H1 (cell line): ENCODE results near the gene TBC1D4. TPM values are rescaled to one million over a fixed set of nuclear protein-coding genes. Genes with fewer than 3 reads are reported as not detected.

ENCODE experiments used
- CTCF ChIA-PET: fragments of 300-600 bp; sonication (Branson Sonifier 250); formaldehyde crosslinking; loops from one replicate; lab custom pipeline; 2021; ENCODE audit not compliant: partially characterized antibody; lab: Charles Lee
- POLR2A ChIA-PET: fragments of 300-600 bp; sonication (Branson Sonifier 250); formaldehyde crosslinking; loops from one replicate; lab custom pipeline; 2021; ENCODE audit warnings: inconsistent platforms; ENCODE audit not compliant: partially characterized antibody; lab: Charles Lee
- DNase-seq, 2 experiments: peaks; one replicate each; pipeline versions ENCODE4 v3.0.0 to v3.0.0-alpha.2; 2010 to 2022; ENCODE audit warnings: low spot score in 2 of 2, low read depth in 1 of 2, mixed read lengths in 1 of 2
- FAIRE-seq: peaks from 2 replicates; lab custom pipeline; 2011; peaks lifted over from hg19 to GRCh38; lab: Jason Lieb, UNC
- H2AFZ ChIP-seq: 2 replicates; pipeline ENCODE4 v1.8.1; 2012; ENCODE audit warnings: low read length, inconsistent platforms
- H2AK5ac ChIP-seq: 2 replicates; pipeline ENCODE4 v1.6.1; 2013; ENCODE audit warnings: low read depth, low read length
- H2BK120ac ChIP-seq: replicated peaks from 2 replicates; pipeline ENCODE3; 2013; ENCODE audit warnings: low read depth, low read length, inconsistent platforms
- H2BK12ac ChIP-seq: 2 replicates; pipeline ENCODE4 v1.6.1; 2013; ENCODE audit warnings: low read depth, low read length
- H2BK15ac ChIP-seq: 2 replicates; pipeline ENCODE4 v1.6.1; 2013; ENCODE audit warnings: low read length
- H2BK20ac ChIP-seq: 2 replicates; pipeline ENCODE4 v1.6.1; 2013; ENCODE audit warnings: low read length
- H2BK5ac ChIP-seq: 2 replicates; pipeline ENCODE4 v1.6.1; 2013; ENCODE audit warnings: low read depth, low read length
- H3K14ac ChIP-seq: 2 replicates; pipeline ENCODE4 v1.6.1; 2013; ENCODE audit warnings: inconsistent platforms; ENCODE audit not compliant: insufficient read length
- H3K18ac ChIP-seq: 2 replicates; pipeline ENCODE4 v1.6.1; 2013; ENCODE audit warnings: low read length; ENCODE audit errors: extremely low read depth
- H3K23ac ChIP-seq: 2 replicates; pipeline ENCODE4 v1.6.1; 2013; ENCODE audit warnings: inconsistent platforms; ENCODE audit not compliant: insufficient read length
- H3K23me2 ChIP-seq: 2 replicates; pipeline ENCODE4 v1.6.1; 2013; ENCODE audit warnings: low read depth, low read length
- H3K27ac ChIP-seq: 2 replicates; pipeline ENCODE4 v1.6.1; 2011; ENCODE audit warnings: low read depth, low read length, inconsistent platforms
- H3K27me3 ChIP-seq, 4 experiments: replicated peaks in 1 of 4; 1 replicate in 1 of 4; 2 replicates in 3 of 4; pipeline versions ENCODE4 v1.6.1 to v1.8.1; 2011 to 2013; ENCODE audit warnings: low read length in 3 of 4, mild to moderate bottlenecking in 3 of 4, inconsistent platforms in 2 of 4, mixed read lengths in 2 of 4, moderate library complexity in 1 of 4; ENCODE audit not compliant: control insufficient read depth in 3 of 4, insufficient read depth in 3 of 4; ENCODE audit errors: extremely low read depth in 1 of 4
- H3K36me3 ChIP-seq, 4 experiments: 2 replicates each; pipeline versions ENCODE4 v1.6.1 to v1.8.1; 2011 to 2013; ENCODE audit warnings: mild to moderate bottlenecking in 4 of 4, low read length in 3 of 4, moderate library complexity in 2 of 4, control low read depth in 1 of 4, inconsistent platforms in 1 of 4; ENCODE audit not compliant: insufficient read depth in 4 of 4, control insufficient read depth in 2 of 4
- H3K4ac ChIP-seq: replicated peaks from 2 replicates; pipeline ENCODE3; 2013; ENCODE audit warnings: low read length, low read depth, mixed read lengths, inconsistent platforms; ENCODE audit not compliant: insufficient read length
- H3K4me1 ChIP-seq, 4 experiments: replicated peaks in 1 of 4; 1 replicate in 1 of 4; 2 replicates in 3 of 4; pipeline versions ENCODE4 v1.6.1 to v1.8.1; 2011 to 2013; ENCODE audit warnings: low read length in 3 of 4, inconsistent platforms in 2 of 4, mixed read lengths in 1 of 4; ENCODE audit not compliant: insufficient read depth in 4 of 4, control insufficient read depth in 3 of 4
- H3K4me2 ChIP-seq, 2 experiments: 2 replicates each; pipeline versions ENCODE4 v1.6.1 to v1.8.1; 2011 to 2013; ENCODE audit warnings: low read depth in 2 of 2, low read length in 2 of 2, control low read depth in 1 of 2, inconsistent platforms in 1 of 2, mild to moderate bottlenecking in 1 of 2; ENCODE audit not compliant: insufficient read depth in 1 of 2
- H3K4me3 ChIP-seq, 4 experiments: fragments of 200-600, 300-600 bp in 1 of 4; sonication (generic), shearing (Covaris generic), sonication (Bioruptor Twin) in 1 of 4; 2 replicates each; pipeline versions ENCODE4 v1.5.1 to v1.8.1; 2011 to 2016; ENCODE audit warnings: low read length in 4 of 4, low read depth in 3 of 4, control low read depth in 2 of 4, inconsistent platforms in 2 of 4, mild to moderate bottlenecking in 2 of 4, mixed read lengths in 1 of 4, moderate library complexity in 1 of 4; ENCODE audit not compliant: insufficient read depth in 2 of 4; ENCODE audit errors: extremely low read depth in 1 of 4
- H3K56ac ChIP-seq: replicated peaks from 2 replicates; pipeline ENCODE3; 2013; ENCODE audit warnings: low read depth, mild to moderate bottlenecking, mixed read lengths, low read length, inconsistent platforms; ENCODE audit not compliant: insufficient read length
- H3K79me1 ChIP-seq: 2 replicates; pipeline ENCODE4 v1.6.1; 2013; ENCODE audit warnings: low read depth, low read length, control low read depth
- H3K79me2 ChIP-seq, 2 experiments: 2 replicates each; pipeline versions ENCODE4 v1.6.1 to v1.8.1; 2012 to 2013; ENCODE audit warnings: low read length in 2 of 2, mild to moderate bottlenecking in 2 of 2, inconsistent platforms in 1 of 2; ENCODE audit not compliant: insufficient read depth in 2 of 2, control insufficient read depth in 1 of 2
- H3K9ac ChIP-seq, 4 experiments: replicated peaks in 1 of 4; 1 replicate in 1 of 4; 2 replicates in 3 of 4; pipeline versions ENCODE4 v1.6.1 to v1.8.1; 2011 to 2013; ENCODE audit warnings: low read depth in 3 of 4, low read length in 3 of 4, control low read depth in 2 of 4, mild to moderate bottlenecking in 2 of 4, moderate library complexity in 2 of 4, inconsistent platforms in 1 of 4; ENCODE audit errors: extremely low read depth in 1 of 4
- H3K9me3 ChIP-seq, 2 experiments: 2 replicates each; pipeline versions ENCODE4 v1.6.1 to v1.8.1; 2012 to 2013; ENCODE audit warnings: mild to moderate bottlenecking in 2 of 2, moderate library complexity in 2 of 2, control low read depth in 1 of 2, inconsistent platforms in 1 of 2, low read depth in 1 of 2, low read length in 1 of 2, mixed read lengths in 1 of 2; ENCODE audit not compliant: insufficient read depth in 2 of 2
- H4K20me1 ChIP-seq, 2 experiments: replicated peaks in 1 of 2; 2 replicates each; pipeline versions ENCODE3 to v1.8.1; 2011 to 2013; ENCODE audit warnings: inconsistent platforms in 2 of 2, low read length in 2 of 2, mild to moderate bottlenecking in 1 of 2; ENCODE audit not compliant: insufficient read depth in 2 of 2, control insufficient read depth in 1 of 2
- H4K5ac ChIP-seq: 2 replicates; pipeline ENCODE4 v1.6.1; 2013; ENCODE audit warnings: low read length, low read depth, mixed read lengths, inconsistent platforms; ENCODE audit not compliant: insufficient read length
- H4K8ac ChIP-seq: 2 replicates; pipeline ENCODE4 v1.8.0; 2013; ENCODE audit warnings: mild to moderate bottlenecking, moderate library complexity, low read length, inconsistent platforms; ENCODE audit not compliant: insufficient read depth; ENCODE audit errors: extremely low read depth
- H4K91ac ChIP-seq: replicated peaks from 2 replicates; pipeline ENCODE3; 2013; ENCODE audit warnings: low read length, mixed read lengths, inconsistent platforms; ENCODE audit not compliant: insufficient read length
- CHD2 ChIP-seq: IDR thresholded peaks from 2 replicates; pipeline ENCODE4 v1.6.1; 2012; ENCODE audit warnings: low read length, improper control_type of control experiment
- CTBP2 ChIP-seq: IDR thresholded peaks from 2 replicates; pipeline ENCODE4 v1.7.0; 2011; ENCODE audit warnings: borderline replicate concordance, mild to moderate bottlenecking, moderate library complexity, mixed read lengths, low read length; ENCODE audit not compliant: insufficient read depth, insufficient read length
- GTF2F1 ChIP-seq: IDR thresholded peaks from 2 replicates; pipeline ENCODE4 v1.6.1; 2012; ENCODE audit warnings: low read depth, low read length, improper control_type of control experiment, borderline replicate concordance
- HDAC2 ChIP-seq, 2 experiments: fragments of 300-600 bp in 1 of 2; sonication (generic) in 1 of 2; IDR thresholded peaks; 2 replicates each; pipeline ENCODE4 v1.6.1; 2011 to 2012; ENCODE audit warnings: low read depth in 2 of 2, low read length in 2 of 2, mild to moderate bottlenecking in 2 of 2, moderate library complexity in 2 of 2, borderline replicate concordance in 1 of 2, inconsistent platforms in 1 of 2
- NRF1 ChIP-seq: IDR thresholded peaks from 2 replicates; pipeline ENCODE4 v1.6.1; 2011; ENCODE audit warnings: mild to moderate bottlenecking, low read depth, low read length, improper control_type of control experiment
- RFX5 ChIP-seq: IDR thresholded peaks from 2 replicates; pipeline ENCODE4 v1.6.1; 2011; ENCODE audit warnings: low read depth, low read length, improper control_type of control experiment, borderline replicate concordance
- RXRA ChIP-seq: IDR thresholded peaks from 2 replicates; pipeline ENCODE4 v1.6.1; 2011; ENCODE audit warnings: low read depth, mild to moderate bottlenecking, low read length, moderate library complexity; ENCODE audit not compliant: insufficient read depth
- SIRT6 ChIP-seq: IDR thresholded peaks from one replicate; pipeline ENCODE4 v1.7.1; 2012; ENCODE audit warnings: low read length, inconsistent platforms
- SP1 ChIP-seq: IDR thresholded peaks from 2 replicates; pipeline ENCODE4 v1.6.1; 2011; ENCODE audit warnings: low read depth, low read length
- SP2 ChIP-seq: IDR thresholded peaks from 2 replicates; pipeline ENCODE4 v1.6.1; 2012; ENCODE audit warnings: mild to moderate bottlenecking, low read length, inconsistent platforms
- SP4 ChIP-seq: IDR thresholded peaks from 2 replicates; pipeline ENCODE4 v1.6.1; 2012; ENCODE audit warnings: low read length, inconsistent platforms
- TAF1 ChIP-seq: IDR thresholded peaks from 2 replicates; pipeline ENCODE4 v1.6.1; 2011; ENCODE audit warnings: mild to moderate bottlenecking, low read depth, low read length
- TBP ChIP-seq: IDR thresholded peaks from 2 replicates; pipeline ENCODE4 v1.6.1; 2011; ENCODE audit warnings: low read depth, low read length, improper control_type of control experiment
- TCF12 ChIP-seq: IDR thresholded peaks from 2 replicates; pipeline ENCODE4 v1.6.1; 2011; ENCODE audit warnings: low read depth, mild to moderate bottlenecking, low read length
- WGBS, 2 experiments: shearing (Covaris generic) in 1 of 2; methylation state at CpG; one replicate each; pipeline versions ENCODE4 v1.1.6 to v1.1.7; 2013 to 2015; ENCODE audit warnings: low lambda C conversion rate in 2 of 2, mixed read lengths in 2 of 2, inconsistent platforms in 1 of 2, low coverage in 1 of 2, missing lambda C conversion rate in 1 of 2; ENCODE audit not compliant: insufficient replicate concordance in 2 of 2, insufficient coverage in 1 of 2, insufficient read length in 1 of 2; ENCODE audit errors: extremely low coverage in 1 of 2, missing lambda C conversion rate in 1 of 2; 5-methylcytosine and 5-hydroxymethylcytosine counted together
- polyA plus RNA-seq, 7 experiments: library from polyadenylated mRNA; depleted of rRNA in 3 of 7; stranded (reverse) in 5 of 7; unstranded in 2 of 7; fragments of >200 nt in 5 of 7; fragments of 200-250 nt in 2 of 7; gene quantifications; 1 replicate in 5 of 7; 2 replicates in 1 of 7; 4 replicates in 1 of 7; pipeline versions ENCODE4 v1.2.1 to v1.2.3, GENCODE V29; 2011 to 2013; ENCODE audit warnings: missing spikeins in 2 of 7, mixed read lengths in 2 of 7
- total RNA-seq: library from RNA; stranded (reverse); fragmentation: NEBNext Ultra II Directional; extraction: Animal tissue kit (Norgen Biotek cat#: 25700); gene quantifications from 2 replicates; pipeline ENCODE4 v1.2.1, GENCODE V29; 2021

Gene TBC1D4
- total and polyA plus RNA-seq, 2 of the 8 experiments (the other 6 are each of a cell fraction or from before 2014, with no cell fraction given) = 16.7 to 39.0 TPM

DNA sequence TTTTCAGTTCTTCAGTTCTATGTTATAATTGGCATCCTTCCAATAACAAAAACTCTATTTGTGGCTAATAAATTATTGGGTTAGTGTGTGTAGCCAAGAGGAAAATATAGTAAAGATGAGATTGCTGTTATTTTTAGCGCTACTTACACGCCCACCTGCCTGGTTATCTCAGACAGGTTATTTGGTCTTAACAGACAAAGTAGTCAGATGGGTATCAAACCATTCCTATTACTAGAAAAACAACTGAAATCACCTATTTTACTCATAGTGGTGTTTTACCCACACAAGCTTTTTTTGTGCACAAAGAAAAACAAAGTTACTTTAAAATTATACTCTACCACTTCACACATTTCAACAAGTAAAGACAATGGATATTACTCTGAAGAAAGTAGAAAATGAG is 151.2 kb downstream of the TBC1D4 start:
- Histone ChIP-seq H4K5ac (no peak overlapping the region), H3K56ac (no peak overlapping the region), H2AFZ (no peak overlapping the region), H3K4me1 (peaks cover 0 to 3% (median 1%) of the 10 kb centered on the region in 4 experiments; a peak in 2 of 7 replicates), H4K91ac (no peak overlapping the region), H3K18ac (no peak overlapping the region), H2BK20ac (no peak overlapping the region), H3K4me3 (no peak overlapping the region), H3K79me2 (no peaks in the 10 kb centered on the region), H2AK5ac (no peak overlapping the region), H3K36me3 (peaks cover 0 to 4% (median 0%) of the 10 kb centered on the region in 4 experiments; a peak in 2 of 8 replicates), H4K20me1 (no peaks in the 10 kb centered on the region), H2BK5ac (no peak overlapping the region), H3K27ac (no peak overlapping the region), H3K9ac (no peak overlapping the region), H3K14ac (no peak overlapping the region), H3K79me1 (no peaks in the 10 kb centered on the region), H2BK12ac (no peak overlapping the region), H3K27me3 (no peaks in the 10 kb centered on the region), H2BK120ac (no peak overlapping the region), H3K9me3 (no peaks in the 10 kb centered on the region), H3K23ac (no peak overlapping the region), H3K23me2 (peaks cover 2% of the 10 kb centered on the region; the same call in 1 of the 2 replicates), H4K8ac (no peak overlapping the region), H3K4ac (no peak overlapping the region), H3K4me2 (no peak overlapping the region), H2BK15ac (no peak overlapping the region)
- ChIA-PET CTCF (interaction anchor here (1.8 kb wide), 1 partner anchor 42 kb away, joined by 7 read pairs; no protein-coding TSS in a partner anchor), POLR2A (no interaction called here)
- FAIRE-seq = no peak
- DNase-seq = no peak
- 83% methylated on average over 2 of the region's 2 CpGs; no CpG with 5 or more reads in 1 of the 2 experiments for WGBS, 2 experiments
- TF ChIP-seq CHD2 (no peak), GTF2F1 (no peak), TAF1 (no peak), SP1 (no peak), SIRT6 (no peak), SP4 (no peak), TBP (no peak), RXRA (no peak), CTBP2 (no peak), SP2 (no peak), TCF12 (no peak), HDAC2 (IDR thresholded peaks at IDR 0.05; ENCODE audit: borderline replicate concordance in 1 of 2, low read depth in 2 of 2, low read length in 2 of 2) (no peak), RFX5 (no peak), NRF1 (no peak)
